ENCODE data around the gene SPINK5.

DNA sequence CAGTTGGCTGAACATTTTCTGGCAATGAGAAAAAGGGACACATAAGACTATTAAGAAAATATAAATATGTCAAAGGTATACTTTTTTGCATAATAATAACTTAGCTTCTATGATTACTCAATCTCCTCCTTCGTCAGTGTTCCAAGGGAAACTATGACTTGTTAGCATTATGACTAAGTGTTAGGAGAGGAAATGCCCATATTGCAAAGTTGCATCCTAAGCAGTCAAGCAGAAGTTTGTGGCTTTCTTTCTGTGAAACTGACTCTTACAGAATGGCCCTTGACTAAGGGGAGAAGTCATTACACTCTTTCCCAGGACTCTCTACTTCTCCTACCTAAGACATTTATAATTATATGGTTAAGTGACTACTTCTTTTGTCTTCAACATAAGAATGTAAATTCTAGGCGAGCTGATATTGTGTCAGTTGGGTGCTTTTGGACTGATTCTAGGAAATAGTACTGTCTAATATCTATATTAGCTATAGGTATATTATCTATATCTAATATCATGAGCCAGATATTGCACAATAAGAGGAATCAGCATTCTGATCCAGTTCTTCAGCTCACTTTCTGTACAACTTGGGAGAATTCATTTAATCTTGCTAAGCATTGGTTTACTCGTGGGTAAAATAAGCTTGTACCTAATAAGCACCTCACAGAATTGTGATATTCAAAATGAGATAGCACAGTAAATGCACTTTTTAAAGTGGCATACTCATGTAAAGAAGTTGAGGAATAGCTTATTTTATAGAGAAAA lies 122.6 kb downstream of the SPINK5 start:
- TF ChIP-seq POLR2A (IDR thresholded peaks at IDR 0.05; ENCODE audit: low read depth, low read length) (no peak), POLR2AphosphoS5 (IDR thresholded peaks at IDR 0.05; ENCODE audit: low read depth, low read length) (no peak), TAF1 (IDR thresholded peaks at IDR 0.05; ENCODE audit: borderline replicate concordance, low read depth, low read length) (no peak)

Measured in GM12892 (cell line).